ENCODE measurements around the gene ANO10. TPM values are rescaled to one million over a fixed set of nuclear protein-coding genes. Genes with fewer than 3 reads are reported as not detected.

ANO10 gene
- total RNA-seq, 1 experiment from 2014 or later = 32.6 TPM

GRCh38 chr3:43648957-43649356 is 27.1 kb upstream of the ANO10 start:
- H3K79me2 ChIP-seq (ENCODE audit: low read depth) = no peaks in the 10 kb centered on the region
- no peak overlapping the region for H3K4me3 ChIP-seq
- intact Hi-C loops (cut with micrococcal nuclease; ENCODE audit: unreplicated experiment) = no loop called here
- no peak for TF ChIP-seq EZH2 (IDR thresholded peaks at IDR 0.05; ENCODE audit: low read depth)
- TF ChIP-seq, protein P1, sequence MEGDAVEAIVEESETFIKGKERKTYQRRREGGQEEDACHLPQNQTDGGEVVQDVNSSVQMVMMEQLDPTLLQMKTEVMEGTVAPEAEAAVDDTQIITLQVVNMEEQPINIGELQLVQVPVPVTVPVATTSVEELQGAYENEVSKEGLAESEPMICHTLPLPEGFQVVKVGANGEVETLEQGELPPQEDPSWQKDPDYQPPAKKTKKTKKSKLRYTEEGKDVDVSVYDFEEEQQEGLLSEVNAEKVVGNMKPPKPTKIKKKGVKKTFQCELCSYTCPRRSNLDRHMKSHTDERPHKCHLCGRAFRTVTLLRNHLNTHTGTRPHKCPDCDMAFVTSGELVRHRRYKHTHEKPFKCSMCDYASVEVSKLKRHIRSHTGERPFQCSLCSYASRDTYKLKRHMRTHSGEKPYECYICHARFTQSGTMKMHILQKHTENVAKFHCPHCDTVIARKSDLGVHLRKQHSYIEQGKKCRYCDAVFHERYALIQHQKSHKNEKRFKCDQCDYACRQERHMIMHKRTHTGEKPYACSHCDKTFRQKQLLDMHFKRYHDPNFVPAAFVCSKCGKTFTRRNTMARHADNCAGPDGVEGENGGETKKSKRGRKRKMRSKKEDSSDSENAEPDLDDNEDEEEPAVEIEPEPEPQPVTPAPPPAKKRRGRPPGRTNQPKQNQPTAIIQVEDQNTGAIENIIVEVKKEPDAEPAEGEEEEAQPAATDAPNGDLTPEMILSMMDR (conservative IDR thresholded peaks at IDR 0.05) = no peak
- no peaks in the 10 kb centered on the region for H3F3A ChIP-seq (ENCODE audit: insufficient read depth, low read depth)
- POLR2A ChIA-PET (ENCODE audit: unreplicated experiment) = no interaction called here
- no peaks in the 10 kb centered on the region for H3K9me2 ChIP-seq (ENCODE audit: insufficient read depth)
- H3K36me3 ChIP-seq (ENCODE audit: low read depth) = no peaks in the 10 kb centered on the region
- no peak overlapping the region for H3K4me2 ChIP-seq
- CTCF ChIA-PET = no interaction called here
- DNase-seq = no peak
- no peaks in the 10 kb centered on the region for H3K27me3 ChIP-seq (ENCODE audit: insufficient read depth, low read depth)
- BruUV-seq (replicated peaks) = no TSS peak
- H2AFZ ChIP-seq = no peak overlapping the region
- H4K20me1 ChIP-seq (ENCODE audit: insufficient read depth) = no peaks in the 10 kb centered on the region
- no peak overlapping the region for H3K27ac ChIP-seq
- H3K9me3 ChIP-seq (ENCODE audit: insufficient read depth, low read depth) = no peaks in the 10 kb centered on the region
- H3K4me1 ChIP-seq (replicated peaks; ENCODE audit: insufficient read depth) = no peaks in the 10 kb centered on the region

GRCh38 chr3:43647331-43648166 is 25.7 kb upstream of the ANO10 start:
- no peak overlapping the region for H3K4me2 ChIP-seq
- H3K4me3 ChIP-seq = no peak overlapping the region
- no peaks in the 10 kb centered on the region for H3K9me2 ChIP-seq (ENCODE audit: insufficient read depth)
- H3F3A ChIP-seq (ENCODE audit: insufficient read depth, low read depth) = no peaks in the 10 kb centered on the region
- no peaks in the 10 kb centered on the region for H3K36me3 ChIP-seq (ENCODE audit: low read depth)
- H4K20me1 ChIP-seq (ENCODE audit: insufficient read depth) = no peaks in the 10 kb centered on the region
- no TSS peak for BruUV-seq (replicated peaks)
- H3K9me3 ChIP-seq (ENCODE audit: insufficient read depth, low read depth) = no peaks in the 10 kb centered on the region
- H3K27me3 ChIP-seq (ENCODE audit: insufficient read depth, low read depth) = no peaks in the 10 kb centered on the region
- intact Hi-C loops (cut with micrococcal nuclease; ENCODE audit: unreplicated experiment) = no loop called here
- H2AFZ ChIP-seq = no peak overlapping the region
- no peaks in the 10 kb centered on the region for H3K79me2 ChIP-seq (ENCODE audit: low read depth)
- ChIA-PET CTCF (no interaction called here), POLR2A (ENCODE audit: unreplicated experiment) (no interaction called here)
- TF ChIP-seq, protein P1 (conservative IDR thresholded peaks at IDR 0.05) = no peak
- TF ChIP-seq EZH2 (IDR thresholded peaks at IDR 0.05; ENCODE audit: low read depth) = no peak
- no peak overlapping the region for H3K27ac ChIP-seq
- DNase-seq = no peak
- H3K4me1 ChIP-seq (replicated peaks; ENCODE audit: insufficient read depth) = no peaks in the 10 kb centered on the region

DNA sequence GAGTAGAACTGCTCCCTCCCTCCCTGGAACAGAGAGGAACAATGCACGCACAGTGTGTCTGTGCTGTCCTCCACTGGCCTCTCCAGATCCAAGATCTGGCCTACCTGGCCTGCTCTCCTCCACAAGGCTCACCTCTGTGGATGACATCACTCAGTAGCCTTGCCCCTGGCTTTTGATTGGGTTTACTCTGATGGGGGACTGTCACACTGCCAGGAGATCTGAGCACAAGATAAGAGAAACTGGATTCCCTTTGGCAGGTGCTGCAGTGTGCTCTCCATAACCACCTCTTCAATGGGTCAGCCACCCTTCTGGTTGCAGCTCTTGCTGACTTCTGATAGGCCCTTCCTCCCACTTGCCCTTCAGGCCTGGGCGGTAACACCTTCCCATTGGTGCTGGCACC is 22.6 kb upstream of the ANO10 start:
- H2AFZ ChIP-seq = no peak overlapping the region
- DNase-seq = peak; percentile 21 to 42
- no peaks in the 10 kb centered on the region for H4K20me1 ChIP-seq (ENCODE audit: insufficient read depth)
- BruUV-seq (replicated peaks) = no TSS peak
- no peak overlapping the region for H3K4me3 ChIP-seq
- H3F3A ChIP-seq (ENCODE audit: insufficient read depth, low read depth) = 0 out of 2 replicates have a peak, but pooled peaks cover 5% of the 10 kb centered on the region
- H3K79me2 ChIP-seq (ENCODE audit: low read depth) = no peaks in the 10 kb centered on the region
- no peaks in the 10 kb centered on the region for H3K9me2 ChIP-seq (ENCODE audit: insufficient read depth)
- H3K36me3 ChIP-seq (ENCODE audit: low read depth) = no peaks in the 10 kb centered on the region
- POLR2A ChIA-PET (ENCODE audit: unreplicated experiment) = no interaction called here
- CTCF ChIA-PET = no interaction called here
- intact Hi-C loops (cut with micrococcal nuclease; ENCODE audit: unreplicated experiment) = no loop called here
- no peaks in the 10 kb centered on the region for H3K27me3 ChIP-seq (ENCODE audit: insufficient read depth, low read depth)
- H3K9me3 ChIP-seq (ENCODE audit: insufficient read depth, low read depth) = no peaks in the 10 kb centered on the region
- H3K27ac ChIP-seq = no peak overlapping the region
- H3K4me2 ChIP-seq = no peak overlapping the region
- H3K4me1 ChIP-seq (replicated peaks; ENCODE audit: insufficient read depth) = peaks cover 6% of the 10 kb centered on the region
- no peak for TF ChIP-seq EZH2 (IDR thresholded peaks at IDR 0.05; ENCODE audit: low read depth)
- TF ChIP-seq, protein P1 (conservative IDR thresholded peaks at IDR 0.05) = no peak

Measured in PC-9 (cell line).